Suprapubic skin (tissue), 4 donors: ENCODE measurements around the gene PAXX. TPM values are rescaled to one million over a fixed set of nuclear protein-coding genes. Genes with fewer than 3 reads are reported as not detected.

Experiments used
- DNase-seq, 2 donors: peaks; one replicate each; pipeline ENCODE4 v3.0.0-alpha.2; 2019; ENCODE audit warnings: low spot score in 2 of 2
- H3K27ac ChIP-seq: fragments of 200-600 bp; sonication (generic); one replicate; pipeline ENCODE4 v1.5.1; 2019
- H3K27me3 ChIP-seq: fragments of 200-600 bp; sonication (generic); one replicate; pipeline ENCODE4 v1.5.1; 2019
- H3K36me3 ChIP-seq: fragments of 200-600 bp; sonication (generic); one replicate; pipeline ENCODE4 v1.5.1; 2019
- H3K4me1 ChIP-seq: fragments of 200-600 bp; sonication (generic); one replicate; pipeline ENCODE4 v1.5.1; 2019
- H3K4me3 ChIP-seq: fragments of 200-600 bp; sonication (generic); one replicate; pipeline ENCODE4 v1.5.1; 2019; ENCODE audit warnings: mild to moderate bottlenecking
- H3K9me3 ChIP-seq: fragments of 200-600 bp; sonication (generic); one replicate; pipeline ENCODE4 v1.5.1; 2019
- CTCF ChIP-seq, 2 donors: fragments of 200-600 bp in 1 of 2; fragments of 450-650 bp in 1 of 2; sonication (generic) in 1 of 2; IDR thresholded peaks; one replicate each; pipeline ENCODE4 v1.5.1; 2016 to 2019; ENCODE audit warnings: antibody characterized with exemption in 2 of 2, mild to moderate bottlenecking in 1 of 2, moderate library complexity in 1 of 2
- EP300 ChIP-seq: sonication (generic); formaldehyde crosslinking; IDR thresholded peaks from one replicate; pipeline ENCODE4 v1.6.1; 2017; ENCODE audit warnings: antibody characterized with exemption
- POLR2A ChIP-seq, 2 donors: fragments of 450-650 bp; IDR thresholded peaks; one replicate each; pipeline ENCODE4 v1.6.1; 2017; ENCODE audit warnings: antibody characterized with exemption in 2 of 2, mild to moderate bottlenecking in 2 of 2, moderate library complexity in 2 of 2
- POLR2AphosphoS5 ChIP-seq, 3 donors: sonication (generic); formaldehyde crosslinking; IDR thresholded peaks; one replicate each; pipeline ENCODE4 v1.6.1; 2017; ENCODE audit warnings: antibody characterized with exemption in 3 of 3
- WGBS: methylation state at CpG from one replicate; pipeline ENCODE4 v1.1.5; 2018; 5-methylcytosine and 5-hydroxymethylcytosine counted together
- total RNA-seq, 4 donors: library from RNA; depleted of rRNA; stranded (reverse); fragments of >200 nt; gene quantifications; one replicate each; pipeline ENCODE4 v1.1.0, GENCODE V29; 2016

The PAXX gene
- total RNA-seq, 4 donors from 2014 or later: 43.2 to 68.6 (median 61.5) TPM

- no peak for TF ChIP-seq CTCF (IDR thresholded peaks at IDR 0.05)
- TF ChIP-seq EP300: no peak
- no peak for TF ChIP-seq POLR2AphosphoS5 (IDR thresholded peaks at IDR 0.05)
- TF ChIP-seq POLR2A (IDR thresholded peaks at IDR 0.05): no peak
- no peak overlapping the region for H3K4me3 ChIP-seq
- H3K9me3 ChIP-seq: no peaks in the 10 kb centered on the region
- no peaks in the 10 kb centered on the region for H3K27me3 ChIP-seq
- H3K4me1 ChIP-seq: no peaks in the 10 kb centered on the region
- H3K36me3 ChIP-seq: peaks cover 75% of the 10 kb centered on the region
- H3K27ac ChIP-seq: no peak overlapping the region
- 86% methylated on average over 2 of the region's 21 CpGs for WGBS
- DNase-seq: no peak
These were observed 23.8 kb downstream of the PAXX start for GRCh38 chr9:137015976-137016375.

- 85% methylated on average over 4 of the region's 16 CpGs for WGBS
- H3K36me3 ChIP-seq: peaks cover 70% of the 10 kb centered on the region
- TF ChIP-seq EP300: no peak
- TF ChIP-seq POLR2A (IDR thresholded peaks at IDR 0.05): no peak
- no peak for TF ChIP-seq POLR2AphosphoS5 (IDR thresholded peaks at IDR 0.05)
- TF ChIP-seq CTCF (IDR thresholded peaks at IDR 0.05): no peak
- H3K4me3 ChIP-seq: no peak overlapping the region
- no peaks in the 10 kb centered on the region for H3K27me3 ChIP-seq
- no peaks in the 10 kb centered on the region for H3K4me1 ChIP-seq
- H3K9me3 ChIP-seq: no peaks in the 10 kb centered on the region
- H3K27ac ChIP-seq: no peak overlapping the region
- DNase-seq: no peak
These were observed 24.2 kb downstream of the PAXX start for GRCh38 chr9:137016436-137016835.

GRCh38 chr9:137017071-137017470 lies 24.8 kb downstream of the PAXX start:
- DNase-seq: no peak
- no peak overlapping the region for H3K27ac ChIP-seq
- H3K4me3 ChIP-seq: no peak overlapping the region
- 100% methylated on average over 4 of the region's 28 CpGs for WGBS
- no peaks in the 10 kb centered on the region for H3K4me1 ChIP-seq
- no peaks in the 10 kb centered on the region for H3K9me3 ChIP-seq
- no peaks in the 10 kb centered on the region for H3K27me3 ChIP-seq
- no peak for TF ChIP-seq CTCF (IDR thresholded peaks at IDR 0.05)
- TF ChIP-seq POLR2A (IDR thresholded peaks at IDR 0.05): no peak
- no peak for TF ChIP-seq POLR2AphosphoS5 (IDR thresholded peaks at IDR 0.05)
- TF ChIP-seq EP300: no peak
- peaks cover 64% of the 10 kb centered on the region for H3K36me3 ChIP-seq

GRCh38 chr9:137017791-137018497 lies 25.7 kb downstream of the PAXX start:
- 98% methylated on average over 20 of the region's 45 CpGs for WGBS
- DNase-seq: no peak
- Histone ChIP-seq H3K36me3 (peaks cover 55% of the 10 kb centered on the region), H3K27me3 (no peaks in the 10 kb centered on the region), H3K9me3 (no peaks in the 10 kb centered on the region), H3K4me3 (no peak overlapping the region), H3K4me1 (no peaks in the 10 kb centered on the region), H3K27ac (no peak overlapping the region)
- TF ChIP-seq CTCF (IDR thresholded peaks at IDR 0.05) (no peak), EP300 (no peak), POLR2A (IDR thresholded peaks at IDR 0.05) (no peak), POLR2AphosphoS5 (IDR thresholded peaks at IDR 0.05) (no peak)

- no peaks in the 10 kb centered on the region for H3K4me1 ChIP-seq
- no peak for TF ChIP-seq POLR2A (IDR thresholded peaks at IDR 0.05)
- TF ChIP-seq CTCF (IDR thresholded peaks at IDR 0.05): no peak
- no peak for TF ChIP-seq POLR2AphosphoS5 (IDR thresholded peaks at IDR 0.05)
- TF ChIP-seq EP300: no peak
- H3K27me3 ChIP-seq: no peaks in the 10 kb centered on the region
- 77% methylated on average over 20 of the region's 36 CpGs for WGBS
- no peaks in the 10 kb centered on the region for H3K9me3 ChIP-seq
- H3K4me3 ChIP-seq: no peak overlapping the region
- no peak overlapping the region for H3K27ac ChIP-seq
- peaks cover 50% of the 10 kb centered on the region for H3K36me3 ChIP-seq
- DNase-seq: no peak
These were observed 26.7 kb downstream of the PAXX start for GRCh38 chr9:137018761-137019559.
